ENCODE data around the gene KCNMB1.

KCNMB1 gene

DNA sequence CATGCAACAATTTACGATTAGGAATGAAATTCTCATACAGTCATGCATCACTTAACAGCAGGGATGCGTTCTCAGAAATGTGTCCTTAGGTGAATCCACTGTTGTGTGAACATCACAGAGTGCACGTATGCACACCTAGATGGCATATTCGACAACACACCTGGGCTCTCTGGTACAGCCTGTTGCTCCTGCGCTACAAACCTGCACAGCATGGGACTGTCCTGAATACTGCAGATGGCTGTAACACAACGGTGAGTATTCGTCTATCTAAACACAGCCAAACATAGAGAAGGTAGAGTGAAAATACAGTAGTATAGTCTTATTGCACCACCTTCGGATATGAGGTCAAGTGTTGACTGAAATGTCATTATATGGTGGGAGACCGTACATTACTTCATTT, 47.6 kb downstream of the KCNMB1 start:
- TF ChIP-seq, protein P1, sequence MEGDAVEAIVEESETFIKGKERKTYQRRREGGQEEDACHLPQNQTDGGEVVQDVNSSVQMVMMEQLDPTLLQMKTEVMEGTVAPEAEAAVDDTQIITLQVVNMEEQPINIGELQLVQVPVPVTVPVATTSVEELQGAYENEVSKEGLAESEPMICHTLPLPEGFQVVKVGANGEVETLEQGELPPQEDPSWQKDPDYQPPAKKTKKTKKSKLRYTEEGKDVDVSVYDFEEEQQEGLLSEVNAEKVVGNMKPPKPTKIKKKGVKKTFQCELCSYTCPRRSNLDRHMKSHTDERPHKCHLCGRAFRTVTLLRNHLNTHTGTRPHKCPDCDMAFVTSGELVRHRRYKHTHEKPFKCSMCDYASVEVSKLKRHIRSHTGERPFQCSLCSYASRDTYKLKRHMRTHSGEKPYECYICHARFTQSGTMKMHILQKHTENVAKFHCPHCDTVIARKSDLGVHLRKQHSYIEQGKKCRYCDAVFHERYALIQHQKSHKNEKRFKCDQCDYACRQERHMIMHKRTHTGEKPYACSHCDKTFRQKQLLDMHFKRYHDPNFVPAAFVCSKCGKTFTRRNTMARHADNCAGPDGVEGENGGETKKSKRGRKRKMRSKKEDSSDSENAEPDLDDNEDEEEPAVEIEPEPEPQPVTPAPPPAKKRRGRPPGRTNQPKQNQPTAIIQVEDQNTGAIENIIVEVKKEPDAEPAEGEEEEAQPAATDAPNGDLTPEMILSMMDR (IDR thresholded peaks at IDR 0.05; ENCODE audit: insufficient read depth, low read depth, low read length, missing control alignments), result no peak
- no peak overlapping the region for H3K4me3 ChIP-seq (ENCODE audit: low read depth, low read length)
- DNase-seq (ENCODE audit: low read depth), result no peak

DNA sequence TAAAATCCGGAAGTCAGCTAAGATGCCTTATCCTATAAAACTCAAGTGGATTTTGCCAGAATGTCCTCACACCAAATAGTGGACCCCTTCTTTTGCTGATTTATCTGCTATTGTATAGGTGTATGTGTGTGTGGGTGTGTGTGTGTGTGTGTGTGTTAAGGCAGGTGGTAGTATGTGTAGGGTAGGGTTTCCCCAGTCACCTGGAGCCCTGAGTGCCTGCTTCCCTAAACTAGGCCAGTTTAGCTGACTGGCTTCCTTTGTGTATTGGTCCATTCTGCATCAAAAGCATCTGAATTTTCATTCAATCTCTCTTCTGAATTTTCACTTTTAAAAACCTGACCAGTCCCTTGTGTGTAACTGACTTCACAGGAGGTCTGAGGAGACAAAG, 49.4 kb downstream of the KCNMB1 start:
- TF ChIP-seq, protein P1 (IDR thresholded peaks at IDR 0.05; ENCODE audit: insufficient read depth, low read depth, low read length, missing control alignments), result no peak
- no peak for DNase-seq (ENCODE audit: low read depth)
- H3K4me3 ChIP-seq (ENCODE audit: low read depth, low read length), result no peak overlapping the region

DNA sequence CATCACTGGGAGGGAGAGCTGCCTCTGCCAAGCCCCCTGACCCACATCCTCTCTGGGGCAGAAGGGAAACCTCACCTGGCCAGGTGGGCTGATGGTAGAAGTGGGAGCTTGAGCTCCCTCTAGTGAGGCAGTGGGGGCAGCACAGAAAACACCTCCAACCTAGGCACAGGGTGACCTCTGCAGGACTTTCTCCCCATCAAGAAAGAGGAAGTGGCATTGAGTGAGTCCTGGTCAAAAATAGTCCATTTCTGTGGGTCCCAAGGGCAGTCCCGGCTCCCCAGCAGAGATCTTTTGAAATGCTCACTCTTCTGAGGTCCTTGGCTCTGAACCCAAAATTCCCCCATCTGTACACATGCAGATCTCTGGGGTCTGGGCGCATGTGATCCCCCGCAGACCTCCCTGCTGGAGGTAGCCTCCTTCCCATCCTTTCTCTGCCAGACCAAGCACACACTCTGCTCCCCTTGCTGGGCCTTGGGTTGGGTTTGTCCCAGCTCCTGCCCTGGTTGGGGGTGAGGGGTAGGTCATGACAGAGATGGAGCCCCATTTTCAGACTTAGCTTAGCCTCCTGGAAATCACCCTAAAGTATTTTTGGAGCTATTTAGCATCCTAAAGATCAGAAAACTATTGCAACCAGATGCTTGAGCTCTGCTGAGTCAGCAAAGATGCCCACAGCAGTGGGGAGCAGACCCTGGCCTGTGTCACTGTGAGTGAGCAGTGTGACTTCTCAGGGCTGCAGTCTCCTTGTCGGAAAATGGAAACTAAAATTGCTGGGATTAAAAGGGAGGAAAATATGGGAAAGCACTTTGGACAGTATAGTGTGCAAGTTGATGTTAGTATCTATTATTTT, 50.0 kb downstream of the KCNMB1 start:
- TF ChIP-seq, protein P1 (IDR thresholded peaks at IDR 0.05; ENCODE audit: insufficient read depth, low read depth, low read length, missing control alignments), result peak; percentile 88
- H3K4me3 ChIP-seq (ENCODE audit: low read depth, low read length), result no peak overlapping the region
- DNase-seq (ENCODE audit: low read depth), result peak; percentile 79

DNA sequence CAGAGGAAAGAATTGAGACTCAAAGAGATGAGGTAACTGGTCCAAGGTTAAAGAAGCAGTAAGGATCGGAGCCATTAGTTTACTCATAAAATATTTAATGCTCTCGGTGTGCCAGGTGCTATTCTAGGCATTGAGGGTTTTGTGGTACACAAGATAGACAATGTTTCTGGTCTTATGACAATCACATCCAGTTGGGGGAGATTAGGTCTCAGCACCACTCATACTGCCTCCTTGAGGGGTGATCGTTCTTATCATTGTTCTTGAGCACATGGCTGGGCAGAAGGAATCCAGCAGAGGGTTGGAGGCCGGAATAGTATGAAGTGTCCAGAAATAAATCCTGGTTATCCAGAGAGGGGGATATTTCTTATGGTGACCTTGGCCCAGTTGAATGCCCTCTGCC, 50.9 kb downstream of the KCNMB1 start:
- no peak for DNase-seq (ENCODE audit: low read depth)
- TF ChIP-seq, protein P1 (IDR thresholded peaks at IDR 0.05; ENCODE audit: insufficient read depth, low read depth, low read length, missing control alignments), result no peak
- H3K4me3 ChIP-seq (ENCODE audit: low read depth, low read length), result no peak overlapping the region

DNA sequence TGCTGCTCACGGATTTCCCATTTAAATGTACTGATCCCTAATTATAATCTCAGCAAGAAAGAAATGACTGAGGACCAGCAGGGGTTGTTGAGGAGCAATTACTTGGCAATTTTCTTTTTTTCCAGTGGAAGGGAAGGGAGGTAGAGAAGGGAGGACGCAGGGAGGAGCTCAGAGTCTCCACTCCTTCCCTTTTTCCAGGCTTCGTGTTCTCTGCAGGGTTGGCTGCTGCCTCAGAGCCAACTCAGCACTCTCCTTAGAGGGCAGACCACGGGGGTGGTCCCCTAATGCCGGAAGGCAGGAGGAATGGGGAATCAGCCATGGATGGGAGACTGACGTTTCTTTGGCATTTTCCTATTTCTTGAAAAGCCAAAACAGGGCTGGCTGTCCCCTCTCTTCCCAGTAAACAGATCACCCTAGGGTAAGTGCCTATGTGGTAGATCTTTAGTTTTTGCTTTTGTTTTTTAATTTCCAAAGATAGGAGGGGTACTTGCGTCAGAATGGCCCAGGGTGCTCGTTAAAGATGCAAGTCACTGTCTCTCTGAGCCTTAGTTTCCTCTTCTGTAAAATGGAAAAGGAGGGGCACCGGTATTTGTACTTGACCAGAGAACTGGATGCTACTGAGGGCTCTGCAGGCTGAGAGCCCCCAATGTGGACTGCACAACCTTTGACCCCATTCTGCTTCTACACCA, 52.0 kb downstream of the KCNMB1 start:
- H3K4me3 ChIP-seq (ENCODE audit: low read depth, low read length), result no peak overlapping the region
- TF ChIP-seq, protein P1 (IDR thresholded peaks at IDR 0.05; ENCODE audit: insufficient read depth, low read depth, low read length, missing control alignments), result no peak
- DNase-seq (ENCODE audit: low read depth), result no peak

DNA sequence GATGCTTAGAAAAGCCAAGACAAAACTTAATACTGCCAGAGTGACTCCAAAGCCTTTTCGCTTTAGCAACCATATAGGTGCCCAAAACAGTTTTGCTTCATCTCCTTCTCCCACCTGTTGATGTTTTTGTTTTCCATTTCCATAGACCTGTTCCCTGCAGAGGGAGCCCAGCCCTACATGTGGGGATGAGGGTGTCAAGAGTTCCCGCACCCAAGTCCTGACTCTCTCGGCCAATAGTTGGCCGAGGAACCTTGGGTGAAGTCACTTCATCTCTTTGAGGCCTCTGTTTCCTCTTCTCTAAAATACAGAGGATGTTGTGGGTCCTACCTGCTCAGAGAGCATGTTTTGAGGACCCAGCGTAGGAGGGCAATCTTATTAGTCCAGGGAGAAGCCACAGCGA, 53.1 kb downstream of the KCNMB1 start:
- H3K4me3 ChIP-seq (ENCODE audit: low read depth, low read length), result no peak overlapping the region
- DNase-seq (ENCODE audit: low read depth), result no peak
- TF ChIP-seq, protein P1 (IDR thresholded peaks at IDR 0.05; ENCODE audit: insufficient read depth, low read depth, low read length, missing control alignments), result no peak

All from GM12865 (cell line).